H1 (cell line): ENCODE data around the gene CYYR1. TPM values are rescaled to one million over a fixed set of nuclear protein-coding genes. Genes with fewer than 3 reads are reported as not detected.

ENCODE experiments used
- NRF1 ChIP-seq: IDR thresholded peaks from 2 replicates; pipeline ENCODE4 v1.6.1; 2011; ENCODE audit warnings: mild to moderate bottlenecking, low read depth, low read length, improper control_type of control experiment
- TEAD4 ChIP-seq: IDR thresholded peaks from 2 replicates; pipeline ENCODE4 v1.6.1; 2012; ENCODE audit warnings: low read depth, low read length, inconsistent platforms, mixed read lengths
- ZNF274 ChIP-seq: IDR thresholded peaks from 2 replicates; pipeline ENCODE4 v1.7.0; 2012; ENCODE audit warnings: low read length, borderline replicate concordance; ENCODE audit errors: extremely low read depth
- polyA plus RNA-seq, 7 experiments: library from polyadenylated mRNA; depleted of rRNA in 3 of 7; stranded (reverse) in 5 of 7; unstranded in 2 of 7; fragments of >200 nt in 5 of 7; fragments of 200-250 nt in 2 of 7; gene quantifications; 1 replicate in 5 of 7; 2 replicates in 1 of 7; 4 replicates in 1 of 7; pipeline versions ENCODE4 v1.2.1 to v1.2.3, GENCODE V29; 2011 to 2013; ENCODE audit warnings: missing spikeins in 2 of 7, mixed read lengths in 2 of 7
- total RNA-seq: library from RNA; stranded (reverse); fragmentation: NEBNext Ultra II Directional; extraction: Animal tissue kit (Norgen Biotek cat#: 25700); gene quantifications from 2 replicates; pipeline ENCODE4 v1.2.1, GENCODE V29; 2021

The CYYR1 gene
- total and polyA plus RNA-seq, 2 of the 8 experiments (the other 6 are each of a cell fraction or from before 2014, with no cell fraction given), result 12.2 to 37.9 TPM

GRCh38 chr21:26587736-26588201, 14.7 kb upstream of the CYYR1 start (continued):
- TF ChIP-seq NRF1 (no peak), TEAD4 (no peak), ZNF274 (no peak)
